Measurements from ENCODE around the gene TSTD2. TPM values are rescaled to one million over a fixed set of nuclear protein-coding genes. Genes with fewer than 3 reads are reported as not detected.

The TSTD2 gene
- total RNA-seq, 4 donors from 2014 or later, result 13.8 to 21.9 (median 19.4) TPM

DNA sequence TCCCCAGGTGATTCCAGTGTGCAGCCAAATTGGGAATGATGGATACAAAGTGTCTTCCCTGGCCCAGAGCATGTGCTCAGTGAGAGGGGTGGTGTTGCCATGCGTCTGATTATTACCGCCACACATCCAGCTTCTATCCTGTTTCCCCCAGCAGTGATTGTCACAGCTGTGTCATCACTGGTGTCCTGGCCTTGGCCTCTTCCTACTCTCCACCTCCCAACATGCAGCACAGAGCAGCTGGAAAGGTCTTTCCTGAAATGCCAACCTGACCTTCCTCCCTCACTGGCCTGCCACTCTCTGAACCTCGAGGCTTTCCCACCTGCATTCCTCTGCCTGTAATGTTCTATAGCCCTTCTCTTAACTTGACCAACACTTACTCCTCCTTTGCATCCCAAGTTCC, 71.7 kb downstream of the TSTD2 start:
- DNase-seq (ENCODE audit: low spot score) (no peak), ATAC-seq (ENCODE audit: low FRiP score) (no peak)
- TF ChIP-seq, protein P1, sequence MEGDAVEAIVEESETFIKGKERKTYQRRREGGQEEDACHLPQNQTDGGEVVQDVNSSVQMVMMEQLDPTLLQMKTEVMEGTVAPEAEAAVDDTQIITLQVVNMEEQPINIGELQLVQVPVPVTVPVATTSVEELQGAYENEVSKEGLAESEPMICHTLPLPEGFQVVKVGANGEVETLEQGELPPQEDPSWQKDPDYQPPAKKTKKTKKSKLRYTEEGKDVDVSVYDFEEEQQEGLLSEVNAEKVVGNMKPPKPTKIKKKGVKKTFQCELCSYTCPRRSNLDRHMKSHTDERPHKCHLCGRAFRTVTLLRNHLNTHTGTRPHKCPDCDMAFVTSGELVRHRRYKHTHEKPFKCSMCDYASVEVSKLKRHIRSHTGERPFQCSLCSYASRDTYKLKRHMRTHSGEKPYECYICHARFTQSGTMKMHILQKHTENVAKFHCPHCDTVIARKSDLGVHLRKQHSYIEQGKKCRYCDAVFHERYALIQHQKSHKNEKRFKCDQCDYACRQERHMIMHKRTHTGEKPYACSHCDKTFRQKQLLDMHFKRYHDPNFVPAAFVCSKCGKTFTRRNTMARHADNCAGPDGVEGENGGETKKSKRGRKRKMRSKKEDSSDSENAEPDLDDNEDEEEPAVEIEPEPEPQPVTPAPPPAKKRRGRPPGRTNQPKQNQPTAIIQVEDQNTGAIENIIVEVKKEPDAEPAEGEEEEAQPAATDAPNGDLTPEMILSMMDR (IDR thresholded peaks at IDR 0.05), result no peak

DNA sequence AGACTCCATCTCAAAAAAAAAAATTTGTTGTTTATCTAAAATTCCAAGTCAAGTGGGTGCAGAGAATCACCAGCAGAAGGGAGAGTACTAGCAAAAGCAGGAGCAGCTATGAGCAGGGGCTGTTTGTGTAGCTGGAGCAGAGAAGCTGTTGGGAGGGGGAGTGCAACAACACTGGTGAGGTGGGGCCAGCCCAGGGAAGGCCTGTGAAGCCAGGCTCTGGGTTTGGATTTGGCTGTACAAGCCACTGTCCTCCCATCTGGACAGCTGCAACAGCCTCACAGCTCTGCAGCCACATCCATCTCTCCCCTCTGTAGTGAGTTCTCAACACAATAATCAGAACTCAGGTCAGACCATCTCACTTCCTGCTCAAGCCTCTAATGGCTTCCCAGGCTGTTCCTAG, 72.3 kb downstream of the TSTD2 start:
- ATAC-seq (ENCODE audit: low FRiP score) (no peak), DNase-seq (ENCODE audit: low spot score) (no peak)
- TF ChIP-seq, protein P1 (IDR thresholded peaks at IDR 0.05), result no peak

- TF ChIP-seq, protein P1 (IDR thresholded peaks at IDR 0.05), result no peak
- ATAC-seq (ENCODE audit: low FRiP score) (no peak), DNase-seq (ENCODE audit: low spot score) (no peak)
Observed at GRCh38 chr9:97560154-97560553, 73.0 kb downstream of the TSTD2 start.

DNA sequence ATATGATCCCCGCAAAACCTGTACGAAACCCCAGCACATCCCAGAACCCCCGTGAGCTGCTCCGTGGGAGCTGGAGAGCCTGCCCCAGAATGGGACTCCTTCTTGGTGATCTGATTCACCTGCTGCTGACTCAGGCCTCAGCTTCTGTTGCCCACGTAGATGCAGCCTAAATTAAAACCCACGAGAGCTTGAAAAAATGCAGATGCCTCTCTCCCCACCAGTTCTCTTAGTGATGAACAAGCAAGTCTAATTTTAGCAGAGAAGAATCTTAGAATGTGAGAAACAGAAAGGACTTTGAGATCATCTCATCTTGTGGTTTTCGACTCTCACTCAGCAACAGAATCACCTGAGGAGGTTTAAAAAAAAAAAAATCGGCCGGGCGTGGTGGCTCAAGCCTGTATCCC, 74.1 kb downstream of the TSTD2 start:
- ATAC-seq (ENCODE audit: low FRiP score), result no peak
- DNase-seq (ENCODE audit: low spot score), result no peak
- TF ChIP-seq, protein P1 (IDR thresholded peaks at IDR 0.05), result no peak

- DNase-seq (ENCODE audit: low spot score) (no peak), ATAC-seq (ENCODE audit: low FRiP score) (no peak)
Observed at GRCh38 chr9:97558701-97559101, 74.5 kb downstream of the TSTD2 start.

DNA sequence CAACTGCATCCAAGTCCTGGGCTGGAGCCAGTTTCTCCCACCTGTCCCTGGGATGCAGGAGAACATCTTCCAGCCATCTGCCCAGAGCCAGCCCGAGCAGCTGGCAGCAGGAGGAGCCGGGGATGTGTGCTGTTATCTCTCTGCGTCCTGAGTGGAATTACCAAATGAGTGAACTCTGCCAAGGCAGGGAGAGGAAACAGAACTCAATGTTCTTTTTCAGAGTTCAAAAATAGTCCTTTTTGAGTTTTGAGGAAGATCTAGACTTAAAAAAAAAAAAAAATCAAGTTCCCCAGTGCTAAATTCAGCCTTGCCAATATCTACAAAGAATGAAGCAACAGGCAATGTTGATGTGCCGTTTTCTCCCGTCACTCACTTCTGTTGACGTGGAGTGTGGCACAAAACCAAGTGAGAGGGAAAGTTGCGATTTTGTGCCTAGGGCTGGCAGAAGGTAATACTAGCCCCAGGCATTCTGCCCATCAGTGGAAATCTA, 75.5 kb downstream of the TSTD2 start:
- no peak for DNase-seq (ENCODE audit: low spot score)
- ATAC-seq (ENCODE audit: low FRiP score), result peak; percentile 77
- TF ChIP-seq, protein P1 (IDR thresholded peaks at IDR 0.05), result no peak

More at GRCh38 chr9:97558701-97559101, 74.5 kb downstream of the TSTD2 start:
- TF ChIP-seq, protein P1 (IDR thresholded peaks at IDR 0.05), result no peak

GRCh38 chr9:97556721-97557605, 76.2 kb downstream of the TSTD2 start:
- ATAC-seq (ENCODE audit: low FRiP score) (peak; percentile 84), DNase-seq (ENCODE audit: low spot score) (no peak)
- TF ChIP-seq, protein P1 (IDR thresholded peaks at IDR 0.05), result no peak

Measured in omental fat pad (tissue), 4 donors.